Measurements from ENCODE around the gene TC2N.

The TC2N gene

GRCh38 chr14:91837076-91837475 lies 30.3 kb downstream of the TC2N start:
- Histone ChIP-seq H3K4me3 (ENCODE audit: low read length) (no peak overlapping the region), H3K27ac (ENCODE audit: low read length) (no peak overlapping the region)

GRCh38 chr14:91835920-91836843 lies 31.2 kb downstream of the TC2N start:
- H3F3A ChIP-seq (ENCODE audit: insufficient read depth, low read length): no peaks in the 10 kb centered on the region
- no peaks in the 10 kb centered on the region for H3K9me2 ChIP-seq (replicated peaks; ENCODE audit: insufficient read depth, low read length)
- H3K4me1 ChIP-seq (ENCODE audit: low read length): no peaks in the 10 kb centered on the region
- no peaks in the 10 kb centered on the region for H3K79me2 ChIP-seq (ENCODE audit: low read length)
- H3K4me3 ChIP-seq (ENCODE audit: low read length): no peak overlapping the region
- H4K20me1 ChIP-seq (ENCODE audit: insufficient read depth, low read length): no peaks in the 10 kb centered on the region
- H3K27ac ChIP-seq (ENCODE audit: low read length): no peak overlapping the region
- H3K9ac ChIP-seq (ENCODE audit: low read length): no peak overlapping the region
- no peaks in the 10 kb centered on the region for H3K9me3 ChIP-seq (replicated peaks; ENCODE audit: insufficient read depth, low read length)
- no peak for DNase-seq
- TF ChIP-seq EZH2phosphoT487 (IDR thresholded peaks at IDR 0.05; ENCODE audit: low read length) (no peak), CTCF (IDR thresholded peaks at IDR 0.05; ENCODE audit: low read length) (no peak), EZH2 (optimal IDR thresholded peaks at IDR 0.05; ENCODE audit: low read depth, low read length) (no peak)
- no peaks in the 10 kb centered on the region for H3K27me3 ChIP-seq (replicated peaks; ENCODE audit: insufficient read depth, low read length)
- no peaks in the 10 kb centered on the region for H3K36me3 ChIP-seq (replicated peaks; ENCODE audit: insufficient read depth, low read length)
- no peak overlapping the region for H3K4me2 ChIP-seq (ENCODE audit: low read depth, low read length)
- no peak overlapping the region for H2AFZ ChIP-seq (ENCODE audit: low read length)

More at GRCh38 chr14:91837076-91837475, 30.3 kb downstream of the TC2N start:
- H3K9me3 ChIP-seq (replicated peaks; ENCODE audit: insufficient read depth, low read length): no peaks in the 10 kb centered on the region
- DNase-seq: no peak
- H4K20me1 ChIP-seq (ENCODE audit: insufficient read depth, low read length): no peaks in the 10 kb centered on the region
- H3K9me2 ChIP-seq (replicated peaks; ENCODE audit: insufficient read depth, low read length): no peaks in the 10 kb centered on the region
- no peaks in the 10 kb centered on the region for H3F3A ChIP-seq (ENCODE audit: insufficient read depth, low read length)
- H3K36me3 ChIP-seq (replicated peaks; ENCODE audit: insufficient read depth, low read length): no peaks in the 10 kb centered on the region
- no peak overlapping the region for H3K4me2 ChIP-seq (ENCODE audit: low read depth, low read length)
- no peaks in the 10 kb centered on the region for H3K4me1 ChIP-seq (ENCODE audit: low read length)
- no peak for TF ChIP-seq CTCF (IDR thresholded peaks at IDR 0.05; ENCODE audit: low read length)
- TF ChIP-seq EZH2 (optimal IDR thresholded peaks at IDR 0.05; ENCODE audit: low read depth, low read length): no peak
- no peak for TF ChIP-seq EZH2phosphoT487 (IDR thresholded peaks at IDR 0.05; ENCODE audit: low read length)
- H2AFZ ChIP-seq (ENCODE audit: low read length): no peak overlapping the region
- H3K79me2 ChIP-seq (ENCODE audit: low read length): no peaks in the 10 kb centered on the region
- no peaks in the 10 kb centered on the region for H3K27me3 ChIP-seq (replicated peaks; ENCODE audit: insufficient read depth, low read length)
- H3K9ac ChIP-seq (ENCODE audit: low read length): no peak overlapping the region

GRCh38 chr14:91835197-91835919 lies 32.0 kb downstream of the TC2N start:
- no peaks in the 10 kb centered on the region for H3K9me3 ChIP-seq (replicated peaks; ENCODE audit: insufficient read depth, low read length)
- H3K9ac ChIP-seq (ENCODE audit: low read length): no peak overlapping the region
- H2AFZ ChIP-seq (ENCODE audit: low read length): no peak overlapping the region
- no peaks in the 10 kb centered on the region for H4K20me1 ChIP-seq (ENCODE audit: insufficient read depth, low read length)
- no peaks in the 10 kb centered on the region for H3F3A ChIP-seq (ENCODE audit: insufficient read depth, low read length)
- H3K27ac ChIP-seq (ENCODE audit: low read length): no peak overlapping the region
- H3K4me1 ChIP-seq (ENCODE audit: low read length): no peaks in the 10 kb centered on the region
- no peaks in the 10 kb centered on the region for H3K79me2 ChIP-seq (ENCODE audit: low read length)
- H3K4me2 ChIP-seq (ENCODE audit: low read depth, low read length): no peak overlapping the region
- no peaks in the 10 kb centered on the region for H3K27me3 ChIP-seq (replicated peaks; ENCODE audit: insufficient read depth, low read length)
- no peak overlapping the region for H3K4me3 ChIP-seq (ENCODE audit: low read length)
- DNase-seq: no peak
- TF ChIP-seq CTCF (IDR thresholded peaks at IDR 0.05; ENCODE audit: low read length): no peak
- TF ChIP-seq EZH2 (optimal IDR thresholded peaks at IDR 0.05; ENCODE audit: low read depth, low read length): no peak
- TF ChIP-seq EZH2phosphoT487 (IDR thresholded peaks at IDR 0.05; ENCODE audit: low read length): no peak
- no peaks in the 10 kb centered on the region for H3K36me3 ChIP-seq (replicated peaks; ENCODE audit: insufficient read depth, low read length)
- H3K9me2 ChIP-seq (replicated peaks; ENCODE audit: insufficient read depth, low read length): no peaks in the 10 kb centered on the region

Data from MM.1S (cell line).